GM18505 (cell line): ENCODE measurements around the gene CTSO.

Experiments
- ATAC-seq: cut with Tn5 transposase; IDR thresholded peaks from one replicate; pipeline ENCODE4 v1.9.1; 2021; ENCODE audit not compliant: unreplicated experiment
- POLR2A ChIP-seq: IDR thresholded peaks from 4 replicates; pipeline ENCODE4 v1.6.1; 2011; ENCODE audit warnings: borderline replicate concordance; ENCODE audit not compliant: insufficient read depth, insufficient read length; ENCODE audit errors: extremely low read depth

Gene CTSO

GRCh38 chr4:155953151-155954117 lies at the start of gene CTSO:
Gene CTSO, minus strand, starts transcription at chr4:155953866. Its CDS starts 19 bp downstream, at chr4:155953847.
- peak; percentile 93 for ATAC-seq
- TF ChIP-seq POLR2A: peak; percentile 87

- no peak for ATAC-seq
- TF ChIP-seq POLR2A: no peak
Observed at GRCh38 chr4:156000491-156000890, 46.8 kb upstream of the CTSO start.

- no peak for ATAC-seq
- no peak for TF ChIP-seq POLR2A
Observed at GRCh38 chr4:155999725-156000124, 46.1 kb upstream of the CTSO start.

- ATAC-seq: no peak
- no peak for TF ChIP-seq POLR2A
Observed at GRCh38 chr4:155995069-155995468, 41.4 kb upstream of the CTSO start.

- ATAC-seq: no peak
- TF ChIP-seq POLR2A: no peak
Observed at GRCh38 chr4:155984106-155984797, 30.6 kb upstream of the CTSO start.

GRCh38 chr4:155982736-155983385 lies 29.2 kb upstream of the CTSO start:
- TF ChIP-seq POLR2A: no peak
- ATAC-seq: no peak

- TF ChIP-seq POLR2A: no peak
- ATAC-seq: no peak
Observed at GRCh38 chr4:155978810-155979209, 25.1 kb upstream of the CTSO start.

GRCh38 chr4:155975511-155975910 lies 21.8 kb upstream of the CTSO start:
- TF ChIP-seq POLR2A: no peak
- no peak for ATAC-seq

- no peak for ATAC-seq
- TF ChIP-seq POLR2A: no peak
Observed at GRCh38 chr4:155974996-155975395, 21.3 kb upstream of the CTSO start.

- peak; percentile 95 for ATAC-seq
- TF ChIP-seq POLR2A: no peak
Observed at GRCh38 chr4:155974476-155974749, 20.7 kb upstream of the CTSO start.

GRCh38 chr4:155973639-155974475 lies 20.2 kb upstream of the CTSO start:
- no peak for TF ChIP-seq POLR2A
- peak; percentile 23 for ATAC-seq

- TF ChIP-seq POLR2A: no peak
- no peak for ATAC-seq
Observed at GRCh38 chr4:155972098-155972497, 18.4 kb upstream of the CTSO start.

- ATAC-seq: no peak
- TF ChIP-seq POLR2A: no peak
Observed at GRCh38 chr4:155966731-155967395, 13.2 kb upstream of the CTSO start.

GRCh38 chr4:155966171-155966570 lies 12.5 kb upstream of the CTSO start:
- ATAC-seq: no peak
- TF ChIP-seq POLR2A: no peak
